GM12865 (cell line): ENCODE results near the gene ARL13A.

Experiments
- DNase-seq: peaks from one replicate; pipeline ENCODE4 v3.0.0; 2010; ENCODE audit warnings: low read depth
- H3K4me3 ChIP-seq: 2 replicates; pipeline ENCODE4 v1.5.1; 2011; ENCODE audit warnings: mild to moderate bottlenecking, low read depth, low read length, control low read depth
- TF ChIP-seq, protein P1 (sequence below): IDR thresholded peaks from 2 replicates; pipeline ENCODE4 v1.5.1; 2011; ENCODE audit warnings: low read length, control low read depth, low read depth, inconsistent platforms; ENCODE audit not compliant: insufficient read depth; ENCODE audit errors: missing control alignments

The ARL13A gene

DNA sequence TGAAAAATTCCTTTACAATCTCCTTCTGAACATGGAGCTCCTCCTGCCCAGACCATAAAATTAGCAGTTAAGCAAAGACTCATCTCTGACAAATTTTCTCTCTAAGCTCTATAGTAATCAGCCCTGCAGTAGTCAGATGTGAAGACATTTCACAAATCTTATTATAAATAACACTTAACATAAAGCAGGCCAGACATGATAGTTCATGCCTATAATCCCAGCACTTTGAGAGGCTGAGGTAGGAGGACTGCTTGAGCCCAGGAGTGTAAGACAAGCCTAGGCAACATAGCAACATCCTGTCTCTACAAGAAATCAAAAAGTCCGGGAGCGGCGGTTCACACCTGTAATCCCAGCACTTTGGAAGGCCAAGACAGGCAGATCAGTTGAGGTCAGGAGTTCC is 52.5 kb downstream of the ARL13A start:
- TF ChIP-seq, protein P1, sequence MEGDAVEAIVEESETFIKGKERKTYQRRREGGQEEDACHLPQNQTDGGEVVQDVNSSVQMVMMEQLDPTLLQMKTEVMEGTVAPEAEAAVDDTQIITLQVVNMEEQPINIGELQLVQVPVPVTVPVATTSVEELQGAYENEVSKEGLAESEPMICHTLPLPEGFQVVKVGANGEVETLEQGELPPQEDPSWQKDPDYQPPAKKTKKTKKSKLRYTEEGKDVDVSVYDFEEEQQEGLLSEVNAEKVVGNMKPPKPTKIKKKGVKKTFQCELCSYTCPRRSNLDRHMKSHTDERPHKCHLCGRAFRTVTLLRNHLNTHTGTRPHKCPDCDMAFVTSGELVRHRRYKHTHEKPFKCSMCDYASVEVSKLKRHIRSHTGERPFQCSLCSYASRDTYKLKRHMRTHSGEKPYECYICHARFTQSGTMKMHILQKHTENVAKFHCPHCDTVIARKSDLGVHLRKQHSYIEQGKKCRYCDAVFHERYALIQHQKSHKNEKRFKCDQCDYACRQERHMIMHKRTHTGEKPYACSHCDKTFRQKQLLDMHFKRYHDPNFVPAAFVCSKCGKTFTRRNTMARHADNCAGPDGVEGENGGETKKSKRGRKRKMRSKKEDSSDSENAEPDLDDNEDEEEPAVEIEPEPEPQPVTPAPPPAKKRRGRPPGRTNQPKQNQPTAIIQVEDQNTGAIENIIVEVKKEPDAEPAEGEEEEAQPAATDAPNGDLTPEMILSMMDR, result no peak
- no peak overlapping the region for H3K4me3 ChIP-seq
- no peak for DNase-seq

DNA sequence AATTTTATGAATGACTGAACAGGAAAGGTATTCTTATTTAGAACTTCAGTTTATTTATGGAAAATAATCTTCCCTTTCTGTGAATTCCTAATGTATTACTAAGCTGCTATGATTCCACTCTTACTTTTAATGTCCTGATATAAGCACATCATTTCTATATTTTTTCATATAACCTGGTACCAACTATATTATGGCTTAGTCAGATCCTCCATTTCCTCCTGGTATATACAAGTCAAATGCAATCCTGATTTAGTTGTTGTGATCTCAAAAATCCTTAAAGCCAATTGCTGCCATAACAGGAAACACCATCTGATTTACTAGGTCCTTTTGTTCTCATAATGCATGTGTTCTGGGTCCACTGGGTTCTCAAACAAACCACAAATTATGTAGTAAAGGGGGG is 55.6 kb downstream of the ARL13A start:
- no peak overlapping the region for H3K4me3 ChIP-seq
- TF ChIP-seq, protein P1, result no peak
- no peak for DNase-seq

DNA sequence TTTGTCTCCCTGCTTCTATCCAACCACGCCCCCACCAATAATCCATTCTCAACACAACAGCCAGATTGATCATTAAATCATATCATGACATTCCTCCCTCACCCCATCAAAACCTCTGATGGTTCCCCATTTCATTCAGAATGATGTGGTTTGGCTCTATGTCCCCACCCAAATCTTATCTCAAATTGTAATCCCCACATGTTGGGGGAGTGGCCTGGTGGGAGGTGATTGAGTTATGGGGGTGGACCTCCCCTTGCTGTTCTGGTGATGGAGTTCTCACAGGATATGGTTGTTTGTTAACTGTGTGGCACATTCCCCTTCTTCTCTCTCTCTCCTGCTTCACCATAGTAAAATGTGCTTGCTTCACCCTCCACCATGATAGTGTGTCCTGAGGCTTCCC is 59.1 kb downstream of the ARL13A start:
- DNase-seq, result no peak
- no peak overlapping the region for H3K4me3 ChIP-seq
- TF ChIP-seq, protein P1, result no peak

DNA sequence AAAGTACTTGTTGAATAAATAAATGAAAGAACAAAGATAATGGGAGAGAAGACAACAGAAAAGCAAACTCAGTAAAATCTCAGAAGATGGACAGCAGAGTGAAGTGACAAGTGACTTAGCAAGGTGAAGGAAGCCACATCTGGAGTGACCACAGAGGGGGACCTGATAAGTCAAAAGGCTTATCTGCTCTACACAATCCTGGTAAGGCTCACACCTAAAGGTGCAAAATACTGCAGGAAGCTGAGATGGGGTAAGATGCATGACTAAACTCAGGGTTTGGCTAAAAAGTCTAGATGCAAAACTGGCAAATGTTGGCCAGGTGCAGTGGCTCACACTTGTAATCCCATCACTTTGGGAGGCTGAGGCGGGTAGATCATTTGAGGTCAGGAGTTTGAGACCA is 60.2 kb downstream of the ARL13A start:
- TF ChIP-seq, protein P1, result no peak
- no peak overlapping the region for H3K4me3 ChIP-seq
- DNase-seq, result no peak

DNA sequence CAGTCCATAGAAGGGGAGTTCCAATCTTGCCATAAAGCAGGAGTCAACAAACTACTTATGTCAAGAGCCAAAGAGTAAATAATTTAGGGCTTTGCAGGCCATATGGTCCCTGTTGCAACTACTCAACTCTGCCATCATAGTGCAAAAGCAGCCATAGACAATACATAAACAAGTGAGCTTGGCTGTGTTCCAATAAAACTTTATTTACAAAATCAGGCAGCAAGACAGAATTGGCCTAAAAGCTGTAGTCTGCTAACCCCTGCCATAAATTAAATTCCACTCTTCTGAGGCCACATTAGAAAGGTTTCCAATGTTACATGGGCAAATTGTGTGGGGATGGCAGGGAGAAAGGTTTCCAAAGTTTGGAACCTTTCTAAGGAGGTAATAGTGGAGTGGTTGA is 67.7 kb downstream of the ARL13A start:
- TF ChIP-seq, protein P1, result no peak
- no peak overlapping the region for H3K4me3 ChIP-seq
- DNase-seq, result no peak

DNA sequence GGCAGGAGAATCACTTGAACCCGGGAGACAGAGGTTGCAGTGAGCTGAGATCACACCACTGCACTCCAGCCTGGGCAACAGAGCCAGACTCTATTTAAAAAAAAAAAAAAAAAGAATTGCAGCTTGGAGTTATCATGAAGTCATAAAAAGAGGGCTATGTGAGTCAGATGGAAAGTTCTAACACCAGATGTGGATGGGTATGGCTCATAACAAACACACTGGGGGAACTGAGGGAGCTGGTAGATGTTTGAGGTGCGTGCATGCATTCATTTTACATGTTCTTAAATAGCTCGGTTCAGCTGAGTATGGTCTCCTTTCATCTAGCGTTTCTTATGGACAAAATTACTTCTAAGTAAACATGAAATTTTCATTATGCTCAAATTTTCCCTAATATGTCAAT is 70.7 kb downstream of the ARL13A start:
- peak; percentile 12 for DNase-seq
- H3K4me3 ChIP-seq, result no peak overlapping the region
- TF ChIP-seq, protein P1, result no peak
